GM12865 (cell line): ENCODE data around the gene CSMD2.

Experiments
- DNase-seq: peaks from one replicate; pipeline ENCODE4 v3.0.0; 2010; ENCODE audit warnings: low read depth
- H3K4me3 ChIP-seq: 2 replicates; pipeline ENCODE4 v1.5.1; 2011; ENCODE audit warnings: mild to moderate bottlenecking, low read depth, low read length, control low read depth
- CTCF ChIP-seq: IDR thresholded peaks from 2 replicates; pipeline ENCODE4 v1.5.1; 2011; ENCODE audit warnings: low read length, control low read depth, low read depth, inconsistent platforms; ENCODE audit not compliant: insufficient read depth; ENCODE audit errors: missing control alignments

CSMD2 gene

GRCh38 chr1:33860671-33861070, 304.4 kb downstream of the CSMD2 start:
- no peak for TF ChIP-seq CTCF
- H3K4me3 ChIP-seq = no peak overlapping the region
- no peak for DNase-seq

GRCh38 chr1:33854091-33854490, 310.9 kb downstream of the CSMD2 start:
- no peak for DNase-seq
- no peak overlapping the region for H3K4me3 ChIP-seq
- no peak for TF ChIP-seq CTCF

GRCh38 chr1:33853431-33853830, 311.6 kb downstream of the CSMD2 start:
- DNase-seq = no peak
- no peak for TF ChIP-seq CTCF
- H3K4me3 ChIP-seq = no peak overlapping the region

- no peak for TF ChIP-seq CTCF
- no peak for DNase-seq
- H3K4me3 ChIP-seq = no peak overlapping the region
Observed at GRCh38 chr1:33852711-33853110, 312.3 kb downstream of the CSMD2 start.

- no peak for TF ChIP-seq CTCF
- H3K4me3 ChIP-seq = no peak overlapping the region
- no peak for DNase-seq
Observed at GRCh38 chr1:33850481-33850880, 314.5 kb downstream of the CSMD2 start.

GRCh38 chr1:33849211-33849610, 315.8 kb downstream of the CSMD2 start:
- no peak for DNase-seq
- no peak for TF ChIP-seq CTCF
- no peak overlapping the region for H3K4me3 ChIP-seq

- DNase-seq = no peak
- H3K4me3 ChIP-seq = no peak overlapping the region
- TF ChIP-seq CTCF = no peak
Observed at GRCh38 chr1:33848205-33848937, 316.7 kb downstream of the CSMD2 start.
